KOPT-K1 (cell line): ENCODE results near the gene RNF145.
"Not testable (repeated sequence)": the region's sequence is repeated elsewhere in the genome, so short reads cannot be mapped to it uniquely, and the experiment has no call there.

Experiments used
- H3K27ac ChIP-seq: fragments of 200-600 bp; sonication (generic); 2 replicates; pipeline ENCODE4 v1.5.1; 2016; ENCODE audit warnings: antibody characterized with exemption, mild to moderate bottlenecking, low read depth, low read length; ENCODE audit not compliant: poor library complexity, severe bottlenecking
- H3K36me3 ChIP-seq: fragments of 200-600 bp; sonication (generic); 2 replicates; pipeline ENCODE4 v1.5.1; 2017; ENCODE audit warnings: antibody characterized with exemption, mild to moderate bottlenecking, low read length, moderate library complexity; ENCODE audit not compliant: insufficient read depth
- H3K9me3 ChIP-seq: fragments of 200-600 bp; sonication (generic); 2 replicates; pipeline ENCODE4 v1.5.1; 2017; ENCODE audit warnings: antibody characterized with exemption, low read length, mild to moderate bottlenecking; ENCODE audit not compliant: insufficient read depth, poor library complexity, severe bottlenecking

RNF145 gene, protein sequence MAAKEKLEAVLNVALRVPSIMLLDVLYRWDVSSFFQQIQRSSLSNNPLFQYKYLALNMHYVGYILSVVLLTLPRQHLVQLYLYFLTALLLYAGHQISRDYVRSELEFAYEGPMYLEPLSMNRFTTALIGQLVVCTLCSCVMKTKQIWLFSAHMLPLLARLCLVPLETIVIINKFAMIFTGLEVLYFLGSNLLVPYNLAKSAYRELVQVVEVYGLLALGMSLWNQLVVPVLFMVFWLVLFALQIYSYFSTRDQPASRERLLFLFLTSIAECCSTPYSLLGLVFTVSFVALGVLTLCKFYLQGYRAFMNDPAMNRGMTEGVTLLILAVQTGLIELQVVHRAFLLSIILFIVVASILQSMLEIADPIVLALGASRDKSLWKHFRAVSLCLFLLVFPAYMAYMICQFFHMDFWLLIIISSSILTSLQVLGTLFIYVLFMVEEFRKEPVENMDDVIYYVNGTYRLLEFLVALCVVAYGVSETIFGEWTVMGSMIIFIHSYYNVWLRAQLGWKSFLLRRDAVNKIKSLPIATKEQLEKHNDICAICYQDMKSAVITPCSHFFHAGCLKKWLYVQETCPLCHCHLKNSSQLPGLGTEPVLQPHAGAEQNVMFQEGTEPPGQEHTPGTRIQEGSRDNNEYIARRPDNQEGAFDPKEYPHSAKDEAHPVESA

DNA sequence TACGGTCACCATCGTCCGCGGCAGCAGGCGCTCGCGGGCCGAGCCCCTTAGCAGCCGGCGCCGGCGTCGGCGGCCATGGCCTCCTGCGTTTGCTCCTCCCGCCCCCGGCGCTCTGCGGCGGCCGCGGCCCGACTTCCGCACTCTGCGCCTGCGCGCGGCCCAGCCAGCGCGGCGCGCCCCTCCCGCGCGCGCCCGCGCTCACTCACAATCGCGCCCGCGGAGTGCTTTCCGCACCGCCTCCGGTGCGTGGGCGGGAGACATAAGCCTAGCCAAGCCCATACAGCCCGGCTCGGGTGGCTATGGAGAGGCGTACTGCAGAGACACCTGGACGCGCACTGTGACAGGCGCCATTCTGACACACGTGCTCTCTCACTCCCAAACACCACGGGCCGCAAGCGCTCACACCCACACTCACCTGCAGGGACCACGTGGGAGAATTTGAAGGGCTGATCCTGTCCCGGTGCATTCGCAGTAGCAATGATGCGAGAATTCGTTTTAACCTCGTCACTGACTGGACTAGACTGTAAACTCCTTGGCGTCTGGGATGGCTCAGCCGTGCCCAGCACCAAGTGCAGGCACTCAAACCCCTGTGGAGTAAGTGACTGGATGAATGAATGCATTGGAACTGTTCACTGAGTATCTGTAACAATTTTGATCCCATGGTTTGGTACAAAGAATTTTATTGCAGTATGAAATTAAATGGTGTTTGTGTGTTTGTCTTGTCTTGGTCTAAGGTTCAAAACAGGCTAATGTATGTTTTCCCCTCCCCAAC lies at the start of gene RNF145:
RNF145 (minus strand) TSS at position 116 of the 772 bp plus-strand sequence. CDS start 5,936 bp downstream, outside the sequence.
- H3K27ac ChIP-seq = peak within 1 kb of the TSS; percentile 90

DNA sequence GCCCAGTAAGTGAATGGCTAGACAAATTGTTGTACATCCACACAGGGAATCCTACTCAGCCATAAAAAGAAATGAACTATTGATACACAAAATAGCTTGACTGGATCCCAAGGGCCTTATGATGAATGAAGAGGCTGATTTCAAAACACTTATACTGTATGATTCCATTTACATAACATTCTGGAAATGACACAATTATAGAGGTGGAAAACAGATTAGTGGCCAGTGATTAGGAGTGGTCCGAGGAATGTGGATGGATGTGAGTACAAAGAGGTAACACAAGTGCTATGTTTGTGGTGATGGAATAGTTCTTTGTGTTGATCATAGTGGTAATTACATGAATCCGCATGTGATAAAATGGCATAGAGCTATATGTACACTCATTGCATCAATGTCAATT lies 49.0 kb upstream of the RNF145 start:
- Histone ChIP-seq H3K27ac (no peak overlapping the region), H3K36me3 (no peaks in the 10 kb centered on the region), H3K9me3 (no peaks in the 10 kb centered on the region)

More for the DNA sequence above, at the start of gene RNF145:
- H3K36me3 ChIP-seq = no peaks in the 10 kb centered on the region
- no peaks in the 10 kb centered on the region for H3K9me3 ChIP-seq

DNA sequence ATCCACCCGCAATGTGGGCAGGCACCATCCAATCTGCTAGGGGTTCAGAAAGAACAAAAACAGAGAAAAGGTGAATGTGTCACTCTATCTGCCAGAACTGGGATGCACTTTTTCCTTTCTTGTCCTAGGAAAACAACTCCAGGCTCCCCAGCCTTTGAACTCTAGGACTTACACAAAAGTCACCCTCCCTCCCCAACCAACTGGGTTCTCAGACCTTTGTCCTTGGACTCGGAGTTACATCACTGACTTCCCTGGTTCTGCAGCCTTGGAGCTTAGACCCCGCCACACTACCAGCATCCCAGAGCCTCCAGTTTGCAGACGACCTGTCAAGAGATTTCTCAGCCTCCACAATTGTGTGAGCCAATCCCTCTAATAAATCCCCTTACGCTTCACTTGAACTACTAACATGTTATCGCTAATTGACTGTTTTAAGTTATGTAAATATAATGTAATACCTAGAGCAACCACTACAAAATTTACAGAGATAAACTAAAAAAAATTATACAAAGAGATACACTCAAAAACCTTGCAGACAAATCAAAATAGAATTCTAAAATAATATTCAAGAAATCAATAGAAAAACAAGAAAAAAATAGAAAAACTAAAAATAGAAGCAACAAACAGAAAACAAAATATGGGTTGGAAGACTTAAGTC lies 48.4 kb upstream of the RNF145 start:
- Histone ChIP-seq H3K9me3 (no peaks in the 10 kb centered on the region), H3K27ac (no peak overlapping the region), H3K36me3 (no peaks in the 10 kb centered on the region)

DNA sequence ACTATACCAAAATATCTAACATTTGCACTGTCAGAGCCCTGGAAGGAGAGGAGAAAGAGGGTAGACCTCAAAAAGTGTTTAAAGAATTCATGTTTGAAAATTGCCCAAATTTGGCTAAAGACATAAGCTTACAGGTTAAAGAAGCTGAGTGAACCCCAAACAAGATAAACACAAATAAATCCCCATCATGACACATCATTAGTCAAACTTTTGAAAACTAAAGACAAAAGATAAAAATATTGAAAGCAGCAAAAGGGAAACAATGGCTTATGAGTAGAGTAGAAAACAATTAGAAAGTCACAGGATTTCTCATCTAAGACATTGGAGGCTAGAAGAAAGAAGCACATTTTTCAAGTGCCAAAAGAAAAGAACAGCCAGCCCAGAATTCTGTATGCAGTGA lies 47.7 kb upstream of the RNF145 start:
- no peaks in the 10 kb centered on the region for H3K36me3 ChIP-seq
- no peaks in the 10 kb centered on the region for H3K9me3 ChIP-seq
- H3K27ac ChIP-seq = no peak overlapping the region

DNA sequence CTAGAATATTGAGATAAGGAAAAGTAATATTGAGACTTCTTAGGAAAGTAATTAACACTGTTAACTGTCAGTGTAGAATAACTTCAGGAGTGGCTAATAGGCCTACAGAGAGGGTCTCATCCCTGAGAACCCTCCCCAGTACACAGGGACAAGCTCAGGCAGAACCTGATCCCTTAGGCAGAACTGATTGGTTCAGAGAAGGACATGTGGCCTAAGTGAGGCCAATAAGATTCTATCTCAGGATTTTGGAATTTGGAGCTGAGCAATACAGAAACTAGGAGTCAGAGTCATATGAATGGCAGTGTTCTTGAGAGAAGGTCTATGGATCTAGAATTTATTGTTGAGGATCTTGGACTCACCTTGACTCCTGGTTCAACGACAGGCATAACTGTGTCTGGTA lies 42.8 kb upstream of the RNF145 start:
- Histone ChIP-seq H3K36me3 (no peaks in the 10 kb centered on the region), H3K27ac (no peak overlapping the region), H3K9me3 (no peaks in the 10 kb centered on the region)

DNA sequence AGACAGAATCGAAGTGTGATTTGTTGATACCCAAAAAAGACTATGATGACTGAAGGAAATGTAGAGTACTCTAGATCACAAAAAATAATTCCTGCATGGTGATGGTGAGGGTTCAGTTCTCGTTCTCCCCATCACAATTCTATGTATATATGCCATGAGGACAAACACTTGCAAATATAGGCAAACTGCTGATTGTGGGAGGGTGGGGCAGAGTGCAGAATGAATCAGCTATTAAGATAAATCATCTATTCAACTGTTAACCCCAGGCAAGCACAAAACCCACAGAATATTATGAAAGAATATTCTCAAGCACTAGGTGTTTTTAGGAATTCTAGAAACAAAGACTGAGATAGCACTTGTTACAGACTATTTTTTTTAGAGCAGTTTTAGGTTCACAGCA lies 39.8 kb upstream of the RNF145 start:
- H3K27ac ChIP-seq = no peak overlapping the region
- no peaks in the 10 kb centered on the region for H3K36me3 ChIP-seq
- H3K9me3 ChIP-seq = no peaks in the 10 kb centered on the region

DNA sequence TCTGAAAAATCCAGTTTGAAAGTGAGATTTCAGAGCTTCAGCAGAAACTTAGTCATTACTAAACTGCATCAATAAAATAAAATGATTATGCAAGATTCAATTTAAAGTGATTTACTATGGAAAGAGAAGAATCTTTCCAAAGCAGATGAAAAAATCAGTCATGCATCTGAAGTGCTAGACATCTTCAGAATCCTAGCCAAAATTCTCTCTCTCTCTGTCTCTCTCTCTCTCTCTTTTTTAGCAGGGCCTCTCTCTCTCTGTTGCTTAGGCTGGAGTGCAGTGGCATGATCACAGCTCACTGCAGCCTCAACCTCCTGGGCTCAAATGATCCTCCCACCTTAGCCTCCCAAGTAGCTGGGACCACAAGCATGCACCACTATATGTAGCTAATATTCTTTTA lies 35.5 kb upstream of the RNF145 start:
- no peaks in the 10 kb centered on the region for H3K9me3 ChIP-seq
- no peaks in the 10 kb centered on the region for H3K36me3 ChIP-seq
- H3K27ac ChIP-seq = no peak overlapping the region

DNA sequence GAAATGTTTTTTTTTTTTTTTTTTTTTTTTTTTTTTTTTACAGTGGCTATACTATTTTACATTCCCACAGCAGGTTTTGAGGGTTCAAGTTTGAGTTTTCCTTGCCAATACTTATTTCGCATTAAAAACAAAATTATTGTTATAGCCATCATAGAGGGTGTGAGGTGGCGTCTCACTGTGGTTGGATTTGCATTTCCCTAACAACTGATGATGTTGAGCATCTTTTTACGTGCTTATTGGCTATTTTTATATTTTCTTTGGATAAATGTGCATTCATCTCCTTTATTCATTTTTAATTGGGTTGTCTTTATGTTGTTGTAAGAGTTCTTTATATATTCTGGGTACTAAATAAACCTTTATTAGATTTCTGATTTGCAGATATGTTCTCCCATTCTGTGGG lies 34.8 kb upstream of the RNF145 start:
- H3K27ac ChIP-seq = no peak overlapping the region
- H3K36me3 ChIP-seq = no peaks in the 10 kb centered on the region
- H3K9me3 ChIP-seq = no peaks in the 10 kb centered on the region

DNA sequence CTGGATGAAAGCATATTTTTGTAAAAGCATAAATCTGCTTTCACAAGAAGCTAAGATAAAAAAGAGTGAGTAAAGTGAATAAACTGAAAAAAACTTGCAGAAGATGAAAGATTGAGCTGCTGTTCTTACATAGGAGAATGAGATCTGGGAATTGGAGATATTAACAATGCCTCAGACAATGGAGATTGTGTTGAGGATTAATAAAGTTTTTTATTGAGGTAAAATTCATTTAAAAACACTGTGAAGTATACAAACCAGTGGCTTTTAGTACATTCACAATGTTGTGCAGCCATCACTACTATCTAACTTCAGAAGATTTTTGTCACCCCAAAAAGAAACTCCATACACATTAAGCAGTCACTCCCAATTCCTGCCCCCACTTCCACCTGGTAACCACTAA lies 34.0 kb upstream of the RNF145 start:
- no peaks in the 10 kb centered on the region for H3K36me3 ChIP-seq

DNA sequence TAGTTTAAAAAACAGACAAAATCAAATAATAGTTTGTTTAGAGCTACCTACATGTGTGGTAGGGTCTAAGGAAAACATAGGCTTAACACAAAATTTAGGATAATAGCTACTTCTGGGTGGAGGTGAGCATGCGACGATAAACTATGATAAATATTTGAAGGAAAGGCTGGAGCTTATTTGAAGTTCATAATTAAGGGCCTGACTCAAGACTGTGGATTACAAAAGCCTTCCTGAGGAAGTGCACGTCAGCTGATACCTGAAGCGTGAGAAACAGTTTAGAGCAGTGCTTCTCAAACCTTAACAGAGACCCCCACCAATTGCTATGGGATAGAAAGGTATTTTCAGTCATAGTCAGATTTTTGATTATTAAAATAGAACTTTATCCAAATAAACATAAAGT lies 33.3 kb upstream of the RNF145 start:
- no peaks in the 10 kb centered on the region for H3K36me3 ChIP-seq
- no peaks in the 10 kb centered on the region for H3K9me3 ChIP-seq
- no peak overlapping the region for H3K27ac ChIP-seq

More for the DNA sequence above, 34.0 kb upstream of the RNF145 start:
- Histone ChIP-seq H3K27ac (no peak overlapping the region), H3K9me3 (no peaks in the 10 kb centered on the region)

DNA sequence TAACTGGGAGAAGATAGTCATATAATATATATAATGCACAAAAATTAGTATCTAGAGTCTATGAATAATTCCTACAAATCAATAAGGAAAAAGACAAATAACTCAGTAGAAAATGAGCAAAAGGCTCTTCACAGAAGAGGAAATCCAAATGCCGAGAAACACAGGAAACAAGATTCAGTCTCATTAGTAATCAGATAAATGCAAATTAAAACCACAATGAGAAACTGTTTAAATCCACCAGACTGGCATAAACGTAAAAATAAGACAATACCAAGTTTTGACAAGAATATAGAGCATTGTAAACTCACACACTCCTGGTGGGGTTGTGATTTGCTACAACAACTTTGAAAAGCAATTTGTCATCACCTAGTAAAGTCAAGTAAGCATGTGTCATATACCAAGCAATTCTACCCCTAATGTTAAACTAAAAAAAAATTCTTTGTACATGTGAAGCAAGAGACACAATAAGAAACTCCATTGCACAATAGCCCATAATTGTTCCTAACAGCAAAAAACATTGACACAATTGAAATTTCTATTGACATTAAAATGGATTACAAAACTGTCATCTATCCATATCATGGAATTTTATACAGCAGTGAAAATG lies 32.7 kb upstream of the RNF145 start:
- Histone ChIP-seq H3K36me3 (no peaks in the 10 kb centered on the region), H3K27ac (no peak overlapping the region), H3K9me3 (no peaks in the 10 kb centered on the region)

DNA sequence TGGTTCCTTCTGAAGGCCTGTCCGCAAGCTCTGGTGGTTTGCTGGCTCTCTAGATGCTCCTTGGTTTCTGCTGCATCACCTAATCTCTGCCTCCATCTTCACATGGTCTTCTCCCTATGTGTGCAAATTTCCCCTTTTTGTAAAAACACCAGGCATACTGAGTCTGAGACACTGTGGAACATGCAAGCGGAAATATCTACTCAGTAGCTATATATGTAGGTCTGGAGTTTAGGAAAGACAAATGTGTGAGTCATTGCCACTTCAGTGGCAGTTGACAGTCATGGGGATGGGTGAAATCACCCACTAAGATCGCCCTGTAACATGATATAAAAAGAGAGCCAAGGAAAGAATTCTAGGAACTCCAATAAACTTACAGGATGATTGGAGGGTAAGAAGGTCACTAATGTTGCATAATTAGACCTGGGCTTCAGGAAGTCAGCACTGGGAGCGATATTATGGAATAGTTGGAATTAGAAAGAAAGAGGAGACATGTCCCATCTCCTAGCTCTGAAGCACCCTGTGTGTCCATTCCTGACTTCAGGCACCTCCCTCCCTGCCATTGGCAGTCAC lies 31.0 kb upstream of the RNF145 start:
- no peaks in the 10 kb centered on the region for H3K36me3 ChIP-seq
- no peaks in the 10 kb centered on the region for H3K9me3 ChIP-seq
- H3K27ac ChIP-seq = no peak overlapping the region

DNA sequence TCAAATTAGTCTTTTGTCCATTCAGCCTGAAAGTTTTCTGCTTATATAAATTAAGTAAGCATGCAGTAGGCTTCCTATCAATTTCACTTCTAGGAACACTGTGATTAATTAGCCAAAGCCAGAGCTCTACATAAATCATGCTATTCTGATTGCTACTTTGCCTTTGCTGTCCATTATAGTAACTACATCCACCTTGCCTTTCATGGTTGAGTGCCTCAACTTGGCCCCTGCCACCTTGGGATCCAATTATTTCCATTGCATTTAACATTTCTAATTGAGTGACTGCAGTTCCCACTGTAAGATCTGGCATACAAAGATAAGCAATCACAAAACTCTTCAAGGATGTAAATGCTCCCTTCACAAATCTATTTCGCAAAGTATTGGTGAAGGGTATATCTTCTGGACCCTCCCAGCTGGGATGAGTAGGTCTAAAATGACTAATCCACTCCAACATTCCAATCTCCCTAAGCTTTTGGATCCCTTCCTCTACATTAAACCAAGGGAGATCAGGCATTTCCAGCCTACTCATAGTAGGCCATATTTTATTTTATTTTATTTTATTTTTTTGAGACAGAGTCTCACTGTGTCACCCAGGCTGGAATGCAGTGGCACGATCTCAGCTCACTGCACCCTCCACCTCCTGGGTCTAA lies 26.6 kb upstream of the RNF145 start:
- H3K9me3 ChIP-seq, H3K36me3 ChIP-seq, H3K27ac ChIP-seq: not testable (repeated sequence)

DNA sequence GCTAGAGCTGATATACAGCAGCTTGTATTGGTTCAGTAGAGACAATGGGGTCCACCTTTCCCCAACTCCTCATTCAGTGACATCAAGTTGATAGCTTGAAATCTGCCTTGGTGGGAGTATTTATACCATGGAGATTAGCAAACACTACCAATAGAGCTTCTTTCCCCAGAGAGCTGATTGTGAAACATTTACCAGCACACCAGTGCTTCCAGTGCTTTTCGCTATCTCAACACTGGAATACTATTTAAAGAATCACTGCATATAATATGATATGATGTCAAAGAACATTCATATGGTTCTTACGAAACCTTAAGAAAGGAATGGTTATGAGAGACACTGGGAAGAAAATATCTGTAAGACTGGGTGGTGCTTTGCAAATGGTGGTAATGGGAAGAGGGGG lies 21.8 kb upstream of the RNF145 start:
- no peaks in the 10 kb centered on the region for H3K9me3 ChIP-seq
- no peak overlapping the region for H3K27ac ChIP-seq

More for the DNA sequence above, 21.8 kb upstream of the RNF145 start:
- H3K36me3 ChIP-seq = no peaks in the 10 kb centered on the region
